HPDE6-E6E7 (cell line): ENCODE data around the gene RNF26.

ENCODE experiments used
- DNase-seq: peaks from one replicate; pipeline ENCODE4 v3.0.0; 2011; ENCODE audit warnings: missing footprints; ENCODE audit errors: extremely low spot score

The RNF26 gene

GRCh38 chr11:119336744-119337469 is 2.6 kb downstream of the RNF26 start:
- DNase-seq = no peak

- no peak for DNase-seq
Observed at GRCh38 chr11:119337581-119338317, 3.4 kb downstream of the RNF26 start.

GRCh38 chr11:119338318-119338890 is 4.1 kb downstream of the RNF26 start:
- DNase-seq = peak; percentile 84

- DNase-seq = no peak
Observed at GRCh38 chr11:119338965-119339588, 4.8 kb downstream of the RNF26 start.

GRCh38 chr11:119339589-119340334 is 5.4 kb downstream of the RNF26 start:
- no peak for DNase-seq

- DNase-seq = no peak
Observed at GRCh38 chr11:119340335-119341221, 6.3 kb downstream of the RNF26 start, which contains the start of gene C1QTNF5. Gene C1QTNF5, minus strand, starts transcription at chr11:119340883. Its CDS starts 486 bp downstream, at chr11:119340397.

GRCh38 chr11:119341222-119342022 is 7.1 kb downstream of the RNF26 start:
- DNase-seq = no peak

GRCh38 chr11:119342023-119342300 is 7.6 kb downstream of the RNF26 start:
- DNase-seq = no peak

- no peak for DNase-seq
Observed at GRCh38 chr11:119342362-119343130, 8.2 kb downstream of the RNF26 start.

GRCh38 chr11:119343726-119344125 is 9.4 kb downstream of the RNF26 start:
- DNase-seq = no peak

- DNase-seq = no peak
Observed at GRCh38 chr11:119344291-119345010, 10.1 kb downstream of the RNF26 start.

GRCh38 chr11:119345685-119346084 is 11.4 kb downstream of the RNF26 start:
- no peak for DNase-seq

GRCh38 chr11:119346605-119347004 is 12.3 kb downstream of the RNF26 start, which contains the start of gene MFRP:
Gene MFRP, minus strand, starts transcription at chr11:119346705. Its CDS starts 192 bp downstream, at chr11:119346513.
- no peak for DNase-seq

GRCh38 chr11:119347242-119347641 is 12.9 kb downstream of the RNF26 start:
- DNase-seq = no peak

- DNase-seq = no peak
Observed at GRCh38 chr11:119347940-119348605, 13.7 kb downstream of the RNF26 start.

- DNase-seq = no peak
Observed at GRCh38 chr11:119350302-119350701, 16.0 kb downstream of the RNF26 start.

- no peak for DNase-seq
Observed at GRCh38 chr11:119351232-119351631, 16.9 kb downstream of the RNF26 start.

GRCh38 chr11:119352857-119353260 is 18.5 kb downstream of the RNF26 start:
- no peak for DNase-seq
